ENCODE measurements around the gene GZF1. TPM values are rescaled to one million over a fixed set of nuclear protein-coding genes. Genes with fewer than 3 reads are reported as not detected.

Gene GZF1
- total RNA-seq, 6 experiments from 2014 or later = 3.5 to 9.6 (median 6.1) TPM

DNA sequence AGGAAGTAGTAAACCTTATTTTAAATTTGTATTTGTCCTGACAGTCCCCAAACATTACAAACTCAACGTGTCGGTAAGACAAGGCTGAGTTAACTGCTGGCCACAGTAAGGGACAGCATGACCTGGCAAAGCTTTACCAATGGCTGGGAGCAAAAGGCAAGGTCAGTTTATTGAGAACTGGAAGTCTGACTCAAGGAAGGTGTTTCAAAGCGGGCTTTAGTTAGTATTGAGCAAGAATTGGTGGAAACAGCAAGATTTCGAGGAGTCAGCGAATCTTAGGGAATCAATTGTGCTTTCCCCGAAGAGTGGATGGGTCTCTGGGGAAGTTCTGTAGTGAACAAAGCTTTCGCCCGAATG lies 885 bp upstream of the GZF1 start:
- peak in 1 of 4 donors; percentile 3 for ATAC-seq
- TF ChIP-seq, protein P1, sequence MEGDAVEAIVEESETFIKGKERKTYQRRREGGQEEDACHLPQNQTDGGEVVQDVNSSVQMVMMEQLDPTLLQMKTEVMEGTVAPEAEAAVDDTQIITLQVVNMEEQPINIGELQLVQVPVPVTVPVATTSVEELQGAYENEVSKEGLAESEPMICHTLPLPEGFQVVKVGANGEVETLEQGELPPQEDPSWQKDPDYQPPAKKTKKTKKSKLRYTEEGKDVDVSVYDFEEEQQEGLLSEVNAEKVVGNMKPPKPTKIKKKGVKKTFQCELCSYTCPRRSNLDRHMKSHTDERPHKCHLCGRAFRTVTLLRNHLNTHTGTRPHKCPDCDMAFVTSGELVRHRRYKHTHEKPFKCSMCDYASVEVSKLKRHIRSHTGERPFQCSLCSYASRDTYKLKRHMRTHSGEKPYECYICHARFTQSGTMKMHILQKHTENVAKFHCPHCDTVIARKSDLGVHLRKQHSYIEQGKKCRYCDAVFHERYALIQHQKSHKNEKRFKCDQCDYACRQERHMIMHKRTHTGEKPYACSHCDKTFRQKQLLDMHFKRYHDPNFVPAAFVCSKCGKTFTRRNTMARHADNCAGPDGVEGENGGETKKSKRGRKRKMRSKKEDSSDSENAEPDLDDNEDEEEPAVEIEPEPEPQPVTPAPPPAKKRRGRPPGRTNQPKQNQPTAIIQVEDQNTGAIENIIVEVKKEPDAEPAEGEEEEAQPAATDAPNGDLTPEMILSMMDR (IDR thresholded peaks at IDR 0.05) = no peak
- TF ChIP-seq POLR2A (IDR thresholded peaks at IDR 0.05) = no peak
- H3K9me3 ChIP-seq = no peaks in the 10 kb centered on the region
- H3K4me1 ChIP-seq = peaks cover 0 to 26% (median 13%) of the 10 kb centered on the region in 4 donors
- peak overlapping the region; percentile 99 to 100 (median 100) for H3K27ac ChIP-seq
- no peak for DNase-seq
- 1% methylated on average over 7 of the region's 8 CpGs for WGBS (ENCODE audit: insufficient coverage, low coverage, low lambda C conversion rate, missing lambda C conversion rate)
- intact Hi-C loops (cut with DNase I) = no loop called here
- H3K36me3 ChIP-seq = peaks cover 0 to 8% (median 3%) of the 10 kb centered on the region in 4 donors
- no peaks in the 10 kb centered on the region for H3K27me3 ChIP-seq
- H3K4me3 ChIP-seq = peak overlapping the region; percentile 76 to 88 (median 81)

DNA sequence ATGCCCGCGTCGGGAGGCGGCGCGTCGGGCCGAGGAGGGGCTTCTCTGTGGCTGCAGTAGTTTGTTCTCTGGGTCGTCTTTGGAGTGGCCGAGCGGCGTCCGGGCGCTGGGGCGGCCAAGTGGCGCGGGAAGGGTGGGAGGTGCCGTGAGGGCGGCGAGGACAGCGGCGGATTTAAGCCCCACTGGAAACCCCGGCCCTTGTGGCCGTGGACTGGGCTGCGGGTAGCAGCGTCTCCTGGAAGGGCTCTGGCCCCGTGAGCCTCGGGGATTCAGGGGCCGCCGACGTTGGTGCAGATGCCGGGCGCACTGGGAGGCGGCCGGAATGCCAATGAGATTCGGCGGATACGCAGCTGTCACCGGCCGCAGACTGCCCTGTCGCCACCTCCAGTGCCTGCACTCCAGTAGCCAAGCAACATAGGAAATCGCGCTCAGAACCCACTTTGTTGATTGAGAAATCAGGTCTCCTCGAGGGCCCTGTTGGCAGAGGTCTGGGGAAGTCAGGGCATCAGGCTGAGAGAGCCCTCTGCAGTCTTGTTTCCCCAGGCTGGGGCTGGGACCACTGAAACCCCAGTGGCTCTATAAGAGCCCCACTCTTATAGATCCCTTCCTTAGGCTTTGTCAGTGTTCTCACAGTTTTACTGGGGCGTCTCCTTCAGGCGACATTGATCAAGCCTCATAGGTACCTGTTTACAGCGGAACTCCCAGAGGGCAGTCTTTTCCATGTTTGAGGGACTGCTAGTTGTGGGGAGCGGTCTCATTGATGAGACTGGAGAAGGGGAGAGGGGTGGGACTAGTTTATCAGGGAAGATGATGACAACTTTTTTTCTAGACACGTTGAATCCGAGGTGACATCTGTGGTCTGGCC lies 642 bp downstream of the GZF1 start:
- H3K4me1 ChIP-seq = peaks cover 0 to 39% (median 15%) of the 10 kb centered on the region in 4 donors
- intact Hi-C loops (cut with DNase I) = no loop called here
- DNase-seq = peak in 2 of 3 donors; percentile 61 to 71
- peak overlapping the region; percentile 60 to 88 (median 76) for H3K4me3 ChIP-seq
- H3K36me3 ChIP-seq = peaks cover 0 to 8% (median 3%) of the 10 kb centered on the region in 4 donors
- ATAC-seq = peak in 3 of 4 donors; percentile 0 to 14 (median 0)
- TF ChIP-seq, protein P1 (IDR thresholded peaks at IDR 0.05) = peak in 1 of 4 donors; percentile 6
- no peak for TF ChIP-seq POLR2A (IDR thresholded peaks at IDR 0.05)
- no peaks in the 10 kb centered on the region for H3K9me3 ChIP-seq
- H3K27me3 ChIP-seq = no peaks in the 10 kb centered on the region
- H3K27ac ChIP-seq = peak overlapping the region; percentile 86 to 96 (median 89)
- 19% methylated on average over 12 of the region's 50 CpGs for WGBS (ENCODE audit: insufficient coverage, low coverage, low lambda C conversion rate, missing lambda C conversion rate)

DNA sequence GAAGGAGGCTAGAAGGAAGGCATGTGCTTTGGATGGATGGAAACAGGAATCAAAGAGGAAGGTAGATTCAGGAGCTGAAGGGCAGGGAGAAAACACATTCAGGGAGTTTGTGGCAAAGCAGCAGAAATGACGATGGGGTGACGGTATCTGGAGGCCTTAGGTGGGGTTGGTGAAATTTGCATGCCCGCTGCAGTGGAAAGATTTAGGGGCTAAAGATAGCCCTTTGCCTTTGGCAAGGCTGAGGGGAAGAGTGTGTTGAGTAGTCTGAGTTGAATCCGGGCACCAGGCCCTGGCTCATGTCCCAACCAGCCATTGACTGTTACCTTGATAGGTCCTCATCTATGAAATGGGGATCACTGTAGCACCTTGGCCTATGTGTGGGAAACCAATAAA lies 1.3 kb downstream of the GZF1 start:
- intact Hi-C loops (cut with DNase I) = no loop called here

DNA sequence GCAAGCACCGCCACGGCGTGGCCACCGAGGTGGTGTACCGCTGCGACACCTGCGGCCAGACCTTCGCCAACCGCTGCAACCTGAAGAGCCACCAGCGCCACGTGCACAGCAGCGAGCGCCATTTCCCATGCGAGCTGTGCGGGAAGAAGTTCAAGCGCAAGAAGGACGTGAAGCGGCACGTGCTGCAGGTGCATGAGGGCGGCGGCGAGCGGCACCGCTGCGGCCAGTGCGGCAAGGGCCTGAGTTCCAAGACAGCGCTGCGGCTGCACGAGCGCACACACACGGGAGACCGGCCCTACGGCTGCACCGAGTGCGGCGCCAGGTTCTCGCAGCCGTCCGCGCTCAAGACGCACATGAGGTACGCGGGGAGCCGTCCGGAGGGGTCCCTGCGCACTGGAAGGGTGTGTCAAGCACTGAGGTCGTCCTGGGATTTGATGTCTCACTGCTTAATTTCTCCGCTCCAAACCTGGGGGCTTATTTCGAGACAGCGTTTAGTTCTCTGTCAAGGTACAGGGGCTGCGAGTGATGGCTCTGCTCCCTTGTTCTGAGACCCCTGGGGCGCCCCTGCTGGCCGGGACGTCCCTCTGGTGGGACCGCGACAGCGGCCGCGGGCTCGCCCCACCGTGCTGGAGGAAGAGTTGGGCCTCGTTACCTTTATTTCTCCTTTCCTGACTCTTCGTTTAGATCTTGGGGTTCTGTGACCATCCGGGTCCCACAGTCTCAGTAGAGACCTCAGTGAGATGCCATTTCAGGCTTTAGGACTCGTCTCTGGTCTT lies 3.6 kb downstream of the GZF1 start:
- TF ChIP-seq, protein P1 (IDR thresholded peaks at IDR 0.05) = no peak
- no peak for TF ChIP-seq POLR2A (IDR thresholded peaks at IDR 0.05)
- Histone ChIP-seq H3K27ac (no peak overlapping the region), H3K4me1 (peaks cover 0 to 43% (median 9%) of the 10 kb centered on the region in 4 donors), H3K4me3 (no peak overlapping the region), H3K9me3 (no peaks in the 10 kb centered on the region), H3K27me3 (no peaks in the 10 kb centered on the region), H3K36me3 (peaks cover 0 to 30% (median 12%) of the 10 kb centered on the region in 4 donors)
- ATAC-seq (no peak), DNase-seq (no peak)
- 95% methylated on average over 31 of the region's 65 CpGs for WGBS (ENCODE audit: insufficient coverage, low coverage, low lambda C conversion rate, missing lambda C conversion rate)
- intact Hi-C loops (cut with DNase I) = no loop called here

More for the DNA sequence above, 1.3 kb downstream of the GZF1 start:
- 63% methylated on average over 4 of the region's 4 CpGs for WGBS (ENCODE audit: insufficient coverage, low coverage, low lambda C conversion rate, missing lambda C conversion rate)
- peaks cover 0 to 46% (median 15%) of the 10 kb centered on the region in 4 donors for H3K4me1 ChIP-seq
- no peaks in the 10 kb centered on the region for H3K27me3 ChIP-seq
- H3K36me3 ChIP-seq = peaks cover 0 to 8% (median 3%) of the 10 kb centered on the region in 4 donors
- H3K4me3 ChIP-seq = peak overlapping the region in 2 of 3 donors; percentile 60 to 88
- TF ChIP-seq, protein P1 (IDR thresholded peaks at IDR 0.05) = no peak
- no peak for TF ChIP-seq POLR2A (IDR thresholded peaks at IDR 0.05)
- ATAC-seq (no peak), DNase-seq (no peak)
- H3K27ac ChIP-seq = peak overlapping the region in 1 of 3 donors; percentile 89
- H3K9me3 ChIP-seq = no peaks in the 10 kb centered on the region

All from right lobe of liver (tissue), 6 donors.